NCI-H2081 (cell line): ENCODE measurements around the gene ARAP1.

Experiments used
- DNase-seq, 2 experiments: peaks; one replicate each; lab custom pipeline; 2025; lab: John Stamatoyannopoulos, UW

The ARAP1 gene

GRCh38 chr11:72635933-72636332 lies 116.3 kb downstream of the ARAP1 start:
- no peak for DNase-seq

- DNase-seq: no peak
Measured at GRCh38 chr11:72635309-72635915, 116.8 kb downstream of the ARAP1 start.
